ENCODE data around the gene EMID1.

GRCh38 chr22:29258407-29259252, 52.9 kb downstream of the EMID1 start:
- TF ChIP-seq TCF12 (IDR thresholded peaks at IDR 0.05; ENCODE audit: low read depth) (no peak), EP300 (IDR thresholded peaks at IDR 0.05; ENCODE audit: borderline replicate concordance) (no peak), REST (IDR thresholded peaks at IDR 0.05; ENCODE audit: low read depth) (no peak), CREB1 (IDR thresholded peaks at IDR 0.05; ENCODE audit: low read depth) (no peak), USF1 (IDR thresholded peaks at IDR 0.05) (no peak), TAF1 (IDR thresholded peaks at IDR 0.05; ENCODE audit: low read depth) (no peak), CEBPB (IDR thresholded peaks at IDR 0.05) (no peak)

Data from Ishikawa (cell line).